ENCODE results near the gene SPRED1.

- no peak for TF ChIP-seq POLR2A (IDR thresholded peaks at IDR 0.05; ENCODE audit: low read length)
- no peak for TF ChIP-seq CTCF (IDR thresholded peaks at IDR 0.05)
- TF ChIP-seq HOXA7 (CRISPR knock-in tag; IDR thresholded peaks at IDR 0.05) = no peak
- no peak for TF ChIP-seq SMC3 (IDR thresholded peaks at IDR 0.05)
- TF ChIP-seq EP300 (IDR thresholded peaks at IDR 0.05) = no peak
- TF ChIP-seq CHD2 (IDR thresholded peaks at IDR 0.05; ENCODE audit: low read length, partially characterized antibody) = no peak
- no peak for TF ChIP-seq HDAC2 (IDR thresholded peaks at IDR 0.05)
These were observed 21.5 kb downstream of the SPRED1 start for GRCh38 chr15:38274135-38274534.

Measured in A549 (cell line).